Esophagus squamous epithelium (tissue), 4 donors: ENCODE measurements around the gene IPCEF1.

ENCODE experiments used
- CTCF ChIP-seq, 6 experiments: fragments of 450-650 bp in 4 of 6; fragments of 200-600 bp in 2 of 6; sonication (generic) in 2 of 6; IDR thresholded peaks; one replicate each; pipeline ENCODE4 v1.5.1; 2016 to 2019; ENCODE audit warnings: antibody characterized with exemption in 6 of 6, mild to moderate bottlenecking in 4 of 6, moderate library complexity in 4 of 6
- POLR2A ChIP-seq, 4 donors: fragments of 450-650 bp; IDR thresholded peaks; one replicate each; pipeline ENCODE4 v1.6.1; 2017; ENCODE audit warnings: antibody characterized with exemption in 4 of 4, mild to moderate bottlenecking in 4 of 4, moderate library complexity in 3 of 4

GRCh38 chr6:154179434-154179833 is 177.2 kb downstream of the IPCEF1 start:
- TF ChIP-seq CTCF (IDR thresholded peaks at IDR 0.05): no peak
- no peak for TF ChIP-seq POLR2A (IDR thresholded peaks at IDR 0.05)
